Ramos (cell line): ENCODE data around the gene NUP98.
"Not testable (repeated sequence)": the region's sequence is repeated elsewhere in the genome, so short reads cannot be mapped to it uniquely, and the experiment has no call there.

Experiments used
- in situ Hi-C: fragments of 300-500 bp; cut with MboI; formaldehyde crosslinking; loops from one replicate; pipeline ENCODE4 v1.14.3; 2022; ENCODE audit warnings: low sequenced_read_pairs; ENCODE audit not compliant: unreplicated experiment

The NUP98 gene

GRCh38 chr11:3802011-3802790, 4.8 kb upstream of the NUP98 start:
- in situ Hi-C loops: no loop called here

GRCh38 chr11:3799873-3800272, 2.5 kb upstream of the NUP98 start:
- in situ Hi-C loops: no loop called here

- in situ Hi-C loops: no loop called here
Observed at GRCh38 chr11:3799143-3799542, 1.8 kb upstream of the NUP98 start.

- in situ Hi-C loops: no loop called here
Observed at GRCh38 chr11:3796801-3797328, 489 bp downstream of the NUP98 start.

GRCh38 chr11:3796346-3796745, 1.0 kb downstream of the NUP98 start:
- in situ Hi-C loops: no loop called here

- in situ Hi-C loops: no loop called here
Observed at GRCh38 chr11:3796002-3796311, 1.4 kb downstream of the NUP98 start.

- in situ Hi-C loops: no loop called here
Observed at GRCh38 chr11:3795131-3796001, 2.0 kb downstream of the NUP98 start.

GRCh38 chr11:3794387-3794786, 3.0 kb downstream of the NUP98 start:
- in situ Hi-C loops: not testable (repeated sequence)

- in situ Hi-C loops: no loop called here
Observed at GRCh38 chr11:3786781-3787428, 10.4 kb downstream of the NUP98 start.

GRCh38 chr11:3783611-3784010, 13.7 kb downstream of the NUP98 start:
- in situ Hi-C loops: no loop called here

GRCh38 chr11:3782963-3783362, 14.4 kb downstream of the NUP98 start:
- in situ Hi-C loops: no loop called here

GRCh38 chr11:3781423-3781822, 15.9 kb downstream of the NUP98 start:
- in situ Hi-C loops: no loop called here

- in situ Hi-C loops: no loop called here
Observed at GRCh38 chr11:3775736-3776406, 21.5 kb downstream of the NUP98 start.

GRCh38 chr11:3773180-3773579, 24.2 kb downstream of the NUP98 start:
- in situ Hi-C loops: no loop called here

GRCh38 chr11:3767536-3767935, 29.8 kb downstream of the NUP98 start:
- in situ Hi-C loops: no loop called here

- in situ Hi-C loops: not testable (repeated sequence)
Observed at GRCh38 chr11:3766836-3767235, 30.5 kb downstream of the NUP98 start.

- in situ Hi-C loops: no loop called here
Observed at GRCh38 chr11:3764266-3764665, 33.1 kb downstream of the NUP98 start.

GRCh38 chr11:3755151-3755550, 42.2 kb downstream of the NUP98 start:
- in situ Hi-C loops: no loop called here

GRCh38 chr11:3753110-3753509, 44.2 kb downstream of the NUP98 start:
- in situ Hi-C loops: no loop called here

GRCh38 chr11:3747704-3748103, 49.6 kb downstream of the NUP98 start:
- in situ Hi-C loops: loop anchor here (25.0 kb wide), 1 partner anchor 760 kb away; the partner anchor contains the start of gene NAP1L4
